Glomerular visceral epithelial cell (primary cell): Measurements from ENCODE around the gene LCMT1.
"Not testable (repeated sequence)": the region's sequence is repeated elsewhere in the genome, so short reads cannot be mapped to it uniquely, and the experiment has no call there.

Source experiments
- DNase-seq: peaks from one replicate; pipeline ENCODE4 v3.0.0-alpha.2; 2016; ENCODE audit errors: extremely low spot score

Gene LCMT1

GRCh38 chr16:25143928-25144327 is 32.4 kb downstream of the LCMT1 start:
- DNase-seq = no peak

GRCh38 chr16:25148568-25149215 is 37.1 kb downstream of the LCMT1 start:
- no peak for DNase-seq

DNA sequence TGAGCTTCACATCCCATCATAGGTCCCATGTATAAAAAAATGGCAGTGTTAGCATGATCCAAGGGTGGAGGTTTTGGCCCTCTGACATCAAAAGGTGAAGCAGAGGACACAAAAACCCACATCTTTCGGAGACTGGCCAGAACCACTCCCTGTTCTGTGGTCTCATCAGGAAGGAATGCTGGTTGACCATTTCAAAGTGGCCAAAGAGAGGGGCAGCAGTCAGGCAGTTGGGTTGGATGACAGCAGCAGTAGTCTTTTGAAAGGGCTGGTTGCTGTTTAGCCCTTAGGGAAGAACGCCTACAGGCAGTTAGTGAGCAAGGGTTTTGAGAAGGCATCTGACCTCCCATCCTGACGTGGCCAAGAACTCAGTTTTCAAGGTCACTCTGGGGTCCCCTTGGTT is 40.5 kb downstream of the LCMT1 start:
- peak; percentile 85 for DNase-seq

GRCh38 chr16:25155553-25156460 is 44.3 kb downstream of the LCMT1 start:
- peak; percentile 74 for DNase-seq

- DNase-seq = peak; percentile 59
Measured at GRCh38 chr16:25157271-25157875, 45.8 kb downstream of the LCMT1 start.

GRCh38 chr16:25158401-25158800 is 46.9 kb downstream of the LCMT1 start:
- DNase-seq = no peak

DNA sequence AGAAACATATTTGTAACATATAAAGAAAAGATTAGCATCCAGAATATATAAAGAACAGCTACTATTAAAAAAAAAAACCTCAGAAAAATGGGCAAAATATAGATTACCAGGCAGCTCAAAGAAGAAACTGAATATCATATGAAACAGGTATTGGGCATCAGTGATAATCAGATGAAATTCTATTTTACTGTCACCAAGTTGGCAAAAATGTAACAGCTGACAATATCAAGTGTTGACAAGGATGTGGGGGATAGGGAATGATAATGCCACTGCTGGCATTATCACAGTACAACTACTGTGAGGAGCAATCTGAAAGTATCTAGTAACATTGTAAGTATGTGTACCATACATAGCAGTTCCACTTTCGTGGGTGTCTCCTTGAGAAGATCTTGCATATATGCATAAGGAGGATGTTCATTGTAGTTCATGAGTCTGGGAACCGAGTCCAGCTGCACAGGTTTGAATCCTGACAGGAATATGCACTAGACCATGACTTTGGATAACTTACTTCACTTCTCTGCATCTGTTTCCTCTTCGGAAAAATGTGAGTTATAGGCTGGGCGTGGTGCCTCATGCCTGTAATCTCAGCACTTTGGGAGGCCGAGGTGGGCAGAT is 50.3 kb downstream of the LCMT1 start:
- no peak for DNase-seq

DNA sequence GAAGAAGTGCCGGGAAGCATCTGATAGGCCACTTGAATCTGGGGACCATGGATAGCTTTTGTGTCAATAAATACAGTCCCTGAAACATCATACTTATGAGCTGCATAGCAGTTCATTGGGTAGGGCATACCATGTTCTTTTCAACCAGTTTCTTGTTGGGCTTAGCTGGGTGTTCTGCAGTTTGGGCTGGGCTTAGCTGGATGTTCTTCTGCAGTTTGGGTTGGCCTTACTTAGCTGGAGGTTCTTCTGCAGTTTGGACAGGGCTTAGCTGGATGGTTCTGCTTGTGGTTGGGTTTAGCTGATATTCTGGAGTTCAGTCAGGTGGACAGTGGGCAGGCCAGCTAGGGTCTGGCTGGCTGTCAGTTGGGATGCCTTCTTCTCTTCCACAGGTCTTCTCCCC is 52.1 kb downstream of the LCMT1 start:
- no peak for DNase-seq

DNA sequence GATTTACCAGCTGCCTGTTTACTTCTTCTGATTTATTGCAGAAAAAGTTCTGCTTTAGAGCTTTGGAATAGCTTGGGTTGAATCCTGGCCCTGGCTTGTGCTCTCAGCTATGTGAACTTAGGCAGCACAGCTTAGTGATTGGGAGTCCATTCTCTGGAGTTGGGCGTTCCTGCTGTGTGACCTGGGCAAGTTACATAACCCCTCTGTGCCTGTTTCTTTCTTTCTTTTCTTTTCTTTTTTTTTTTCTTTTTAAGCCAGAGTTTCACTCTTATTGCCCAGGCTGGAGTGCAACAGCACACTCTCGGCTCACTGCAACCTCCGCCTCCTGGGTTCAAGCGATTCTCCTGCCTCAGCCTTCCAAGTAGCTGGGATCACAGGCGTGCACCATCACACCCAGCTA is 53.7 kb downstream of the LCMT1 start:
- DNase-seq = no peak

DNA sequence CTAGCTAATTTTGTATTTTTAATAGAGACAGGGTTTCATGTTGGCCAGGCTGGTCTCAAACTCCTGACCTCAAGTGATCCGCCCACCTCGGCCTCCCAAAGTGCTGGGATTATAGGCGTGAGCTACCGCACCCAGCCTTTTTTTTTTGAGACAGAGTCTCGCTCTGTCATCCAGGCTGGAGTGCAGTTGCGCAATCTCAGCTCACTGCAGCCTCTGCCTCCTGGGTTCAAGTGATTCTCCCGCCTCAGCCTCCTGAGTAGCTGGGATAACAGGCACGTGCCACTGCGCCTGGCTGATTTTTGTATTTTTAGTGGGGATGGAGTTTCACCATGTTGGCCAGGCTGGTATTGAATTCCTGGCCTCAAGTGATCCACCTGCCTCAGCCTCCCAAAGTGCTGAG is 56.4 kb downstream of the LCMT1 start:
- DNase-seq = not testable (repeated sequence)

- no peak for DNase-seq
Measured at GRCh38 chr16:25171390-25171789, 59.8 kb downstream of the LCMT1 start.

DNA sequence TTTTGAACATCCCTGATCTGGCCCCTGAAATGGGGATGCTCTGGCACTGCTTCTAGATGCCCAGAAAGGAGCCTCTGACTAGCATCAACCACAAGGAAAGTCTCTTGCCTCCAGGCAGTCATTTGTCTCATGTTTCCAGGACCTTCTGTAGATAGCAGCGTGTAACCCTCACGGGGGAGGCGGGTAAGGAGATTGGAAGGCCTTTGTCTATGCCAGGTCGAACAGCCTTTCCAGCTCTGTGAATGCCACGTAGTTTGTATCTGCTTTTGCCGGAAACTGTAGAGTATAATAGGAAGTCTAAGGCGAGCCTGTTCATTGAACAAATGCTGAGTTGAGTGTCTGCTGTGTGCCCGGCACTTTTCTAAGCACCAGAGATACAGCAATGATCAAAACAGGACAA is 61.3 kb downstream of the LCMT1 start:
- DNase-seq = no peak

DNA sequence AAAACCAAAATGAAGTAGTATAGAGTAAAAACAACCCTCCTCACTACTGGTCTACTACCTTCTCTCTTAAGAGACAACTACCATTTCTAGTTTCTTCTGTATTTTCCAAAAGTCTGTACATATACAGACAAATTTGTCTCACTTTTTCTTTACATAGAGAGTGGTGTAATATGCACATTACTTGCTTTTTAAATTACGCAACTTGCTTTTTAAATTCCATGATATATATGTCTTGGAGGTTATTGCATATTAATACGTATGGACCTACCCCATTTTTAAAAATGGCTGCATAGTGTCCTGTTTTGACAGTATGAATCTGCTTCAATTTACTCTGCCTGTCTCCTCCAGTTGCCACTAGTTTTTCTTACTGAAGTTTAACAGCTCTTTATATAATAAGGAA is 62.7 kb downstream of the LCMT1 start:
- no peak for DNase-seq

GRCh38 chr16:25176136-25176535 is 64.6 kb downstream of the LCMT1 start:
- no peak for DNase-seq

DNA sequence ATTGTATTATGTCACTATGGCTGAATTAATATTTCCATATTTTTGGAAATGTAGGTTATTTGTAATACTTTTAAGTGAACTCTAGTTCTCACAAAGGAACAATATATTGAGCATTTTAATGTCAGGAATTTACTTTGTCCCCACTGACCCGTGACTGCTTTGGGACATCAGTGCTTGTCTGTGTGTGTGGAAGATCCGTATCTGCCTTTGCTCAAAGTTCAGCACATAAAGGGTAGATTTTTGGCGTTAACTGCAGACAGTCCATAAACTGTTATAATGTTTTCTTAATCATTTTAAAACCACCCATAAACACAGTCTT is 65.9 kb downstream of the LCMT1 start:
- no peak for DNase-seq

GRCh38 chr16:25177831-25178688 is 66.5 kb downstream of the LCMT1 start:
- DNase-seq = no peak

GRCh38 chr16:25181236-25181635 is 69.7 kb downstream of the LCMT1 start:
- DNase-seq = not testable (repeated sequence)

GRCh38 chr16:25184771-25185170 is 73.2 kb downstream of the LCMT1 start:
- DNase-seq = no peak

- DNase-seq = no peak
Measured at GRCh38 chr16:25187491-25187795, 75.9 kb downstream of the LCMT1 start.

- no peak for DNase-seq
Measured at GRCh38 chr16:25189305-25189704, 77.8 kb downstream of the LCMT1 start.

DNA sequence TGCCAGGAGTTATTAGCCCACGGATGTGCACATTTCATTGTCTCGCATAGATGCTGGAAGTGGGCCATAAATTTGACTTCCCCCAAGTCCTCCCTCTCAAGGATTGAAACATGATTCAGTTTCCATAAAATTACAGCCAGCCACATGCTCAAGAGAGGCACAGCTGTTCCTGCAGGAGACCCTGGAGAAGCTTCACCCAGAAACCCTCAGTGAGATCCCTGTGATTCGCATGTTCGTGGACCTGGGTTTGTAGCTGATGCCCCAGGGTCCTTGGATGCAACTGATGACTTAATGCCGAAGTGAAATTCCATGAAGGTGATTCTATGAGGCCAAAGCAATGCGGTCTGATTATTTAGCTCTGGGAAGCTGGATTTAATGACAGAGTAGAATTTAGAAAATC is 80.6 kb downstream of the LCMT1 start:
- no peak for DNase-seq
